ENCODE results near the gene URB1.
"Not testable (repeated sequence)": the region's sequence is repeated elsewhere in the genome, so short reads cannot be mapped to it uniquely, and the experiment has no call there.

The URB1 gene

DNA sequence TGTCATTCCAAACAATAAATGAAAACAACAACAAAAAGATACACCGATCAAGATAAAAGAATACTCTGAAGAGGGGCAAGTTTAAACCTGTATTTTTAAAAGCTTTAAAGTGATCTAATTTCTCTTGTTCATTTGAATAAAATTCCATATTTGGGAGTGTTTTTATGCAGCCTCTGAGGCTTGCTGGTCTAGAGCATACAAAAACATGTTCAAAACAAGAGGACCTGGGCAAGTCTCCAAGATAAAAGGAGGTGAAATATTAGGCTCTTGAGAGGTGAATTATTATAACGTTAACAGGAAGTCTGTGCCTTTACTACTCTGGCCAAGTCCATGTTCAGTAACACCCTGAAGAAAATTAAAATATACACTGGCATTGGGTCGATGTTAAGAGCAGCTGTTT is 20.1 kb downstream of the URB1 start:
- DNase-seq: no peak

DNA sequence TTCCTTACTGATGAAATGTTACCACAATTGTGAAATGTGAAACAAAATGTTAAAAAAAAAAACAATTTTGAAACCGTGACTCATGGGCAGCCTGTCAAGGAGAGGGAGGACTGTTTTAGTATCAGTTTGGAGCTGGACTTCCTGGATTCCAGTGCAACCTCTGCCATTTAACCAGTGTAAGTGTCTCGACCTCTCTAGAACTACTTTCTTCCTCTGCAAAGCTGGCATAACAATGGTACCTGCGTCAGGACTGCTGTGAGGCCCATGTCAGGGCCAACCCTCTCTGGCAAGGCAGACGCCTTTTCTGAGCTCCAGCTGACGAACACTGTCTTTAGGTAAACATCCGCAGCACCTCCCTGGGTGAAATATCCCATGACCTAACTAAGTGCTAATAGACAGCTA is 20.9 kb downstream of the URB1 start:
- no peak for DNase-seq

DNA sequence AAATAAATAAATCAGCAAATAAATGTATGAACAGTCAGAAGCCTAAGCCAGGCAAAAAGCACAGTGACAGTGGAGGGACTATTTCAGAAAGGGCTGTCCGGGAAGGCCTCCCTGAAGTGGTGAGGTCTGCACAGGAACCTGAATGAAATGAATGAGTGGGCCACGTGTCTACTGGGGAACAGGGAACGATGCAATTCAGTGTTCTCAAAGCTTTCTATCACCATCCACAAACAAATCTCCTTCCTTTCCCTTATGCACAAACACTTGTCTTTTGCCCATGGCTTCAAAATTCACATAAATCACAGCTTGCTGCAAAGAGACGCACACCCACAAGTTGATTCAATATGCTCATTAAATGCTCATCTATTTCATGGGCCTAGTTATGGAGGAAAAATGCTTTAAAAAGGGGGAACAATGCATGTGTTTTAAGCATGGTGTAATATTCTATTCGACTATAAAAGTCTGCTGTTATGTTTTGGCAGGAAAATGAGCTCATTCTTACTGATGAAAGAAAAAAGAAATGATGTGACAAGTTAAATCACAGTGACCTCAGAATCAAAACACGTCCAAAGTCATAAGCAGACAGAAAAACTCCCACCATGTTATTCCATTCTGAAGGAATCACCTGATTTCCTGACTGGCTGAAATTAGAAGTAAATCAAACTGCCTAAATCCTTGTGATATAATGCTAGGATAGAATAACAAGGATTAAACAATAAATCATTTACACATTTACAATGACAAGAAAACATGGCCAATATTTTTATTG is 21.6 kb downstream of the URB1 start:
- DNase-seq: no peak

DNA sequence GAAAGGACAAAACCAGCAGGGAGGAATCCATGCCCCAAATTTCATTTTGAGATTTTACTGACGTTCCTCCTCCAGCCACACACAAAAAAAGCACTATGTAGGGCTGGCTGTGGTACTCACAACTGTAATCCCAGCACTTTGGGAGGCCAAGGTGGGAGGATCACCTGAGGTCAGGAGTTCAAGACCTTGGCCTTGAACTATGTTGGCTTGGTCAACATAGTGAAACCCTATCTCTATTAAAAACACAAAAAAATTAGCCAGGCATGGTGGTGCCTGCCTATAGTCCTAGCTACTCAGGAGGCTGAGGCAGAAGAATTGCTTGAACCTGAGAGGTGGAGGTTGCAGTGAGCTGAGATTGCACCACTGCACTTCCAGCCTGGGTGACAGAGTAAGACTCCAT is 23.9 kb downstream of the URB1 start:
- DNase-seq: not testable (repeated sequence)

DNA sequence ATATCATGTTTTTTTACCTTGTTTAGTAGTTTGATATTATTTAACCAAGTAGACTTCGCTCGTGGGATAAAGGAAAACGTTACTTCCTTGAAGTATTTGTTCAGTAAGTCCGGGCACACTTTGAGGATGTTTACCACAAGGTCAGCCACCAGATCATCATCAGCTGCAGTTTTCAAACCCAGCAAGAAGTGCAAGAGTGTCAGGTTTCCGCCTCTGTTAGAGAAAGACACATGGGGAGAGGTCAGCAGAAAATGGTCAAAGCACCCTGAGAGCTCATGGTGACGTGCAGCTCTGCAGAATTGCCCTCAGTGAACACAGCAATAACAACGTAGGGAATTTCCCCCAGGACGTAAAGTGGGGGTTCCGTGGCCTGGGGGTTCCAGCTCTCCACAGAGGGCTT is 24.4 kb downstream of the URB1 start:
- DNase-seq: no peak

DNA sequence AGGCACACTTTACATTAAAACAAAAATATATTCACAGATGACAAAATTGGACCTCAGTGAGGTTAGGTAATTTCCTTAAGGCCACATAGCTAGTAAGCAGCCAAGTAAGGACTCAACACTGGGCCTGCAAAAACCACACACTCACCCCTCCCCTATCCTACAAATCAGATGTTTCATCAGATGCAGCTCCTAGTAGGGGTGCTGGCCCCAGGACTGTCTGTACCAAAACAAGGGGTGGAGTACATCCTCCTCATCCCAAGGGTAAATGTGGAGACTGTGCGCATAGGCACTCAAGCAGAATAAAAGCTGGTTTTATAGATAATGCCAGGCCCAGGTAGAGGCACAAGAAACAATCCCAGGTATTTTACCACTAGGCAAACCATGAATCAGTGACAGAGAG is 25.7 kb downstream of the URB1 start:
- DNase-seq: no peak

DNA sequence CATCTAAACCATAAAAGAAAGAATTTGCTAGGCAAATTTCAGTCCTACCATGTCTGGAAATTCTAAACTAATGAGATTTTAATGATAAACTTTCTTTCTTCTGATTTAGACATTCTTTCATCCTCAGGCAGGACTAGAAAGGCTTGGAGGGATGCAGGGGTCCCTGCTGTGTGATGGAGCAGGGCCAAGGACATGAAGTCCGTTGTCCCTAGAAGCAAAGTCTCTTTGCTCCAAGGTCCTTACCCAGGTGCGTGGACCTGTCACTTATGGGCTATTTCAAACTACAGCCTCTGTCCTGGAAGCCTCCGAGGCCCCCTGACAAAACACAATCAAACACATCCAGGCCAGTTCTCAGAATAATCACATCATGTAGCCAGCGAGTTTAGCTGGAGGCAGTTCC is 26.6 kb downstream of the URB1 start:
- DNase-seq: no peak

DNA sequence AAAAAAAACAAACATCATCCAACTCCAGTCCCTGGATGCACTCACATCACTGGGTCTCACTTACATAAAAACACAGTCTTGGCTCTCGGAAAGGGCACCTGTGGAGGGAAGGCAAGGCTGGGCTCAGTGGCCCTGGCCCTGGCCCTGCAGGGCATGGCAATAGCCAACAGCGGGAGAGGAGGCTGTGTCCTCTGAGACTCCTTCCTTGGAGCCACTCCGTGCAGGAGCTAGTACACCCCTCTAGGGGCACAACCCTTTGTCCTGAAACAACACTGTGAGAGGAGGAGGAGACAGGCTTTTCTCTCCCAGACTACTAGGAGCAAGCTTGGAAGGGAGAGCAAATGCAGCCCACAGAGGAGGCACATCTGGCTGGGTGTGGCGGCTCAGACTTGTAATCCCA is 28.0 kb downstream of the URB1 start:
- DNase-seq: no peak

DNA sequence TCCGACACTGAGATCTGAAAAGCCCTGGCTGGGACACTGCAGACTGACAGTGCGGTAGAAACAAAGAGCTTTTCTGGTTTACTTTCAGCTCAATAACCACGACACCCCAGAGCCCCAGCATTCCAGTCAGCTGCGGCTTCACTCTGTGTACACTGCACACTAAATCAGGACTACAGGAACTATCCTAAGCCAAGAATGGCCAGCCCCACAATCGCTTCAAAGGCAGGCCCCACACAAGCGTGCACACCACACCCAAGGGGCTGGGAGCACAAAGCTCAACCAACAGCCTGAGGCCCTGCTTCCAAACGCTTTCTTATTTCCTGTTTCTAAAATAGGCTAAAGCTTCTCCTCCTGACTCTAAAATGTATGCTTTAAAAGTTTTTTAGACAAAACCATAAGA is 28.4 kb downstream of the URB1 start:
- no peak for DNase-seq

DNA sequence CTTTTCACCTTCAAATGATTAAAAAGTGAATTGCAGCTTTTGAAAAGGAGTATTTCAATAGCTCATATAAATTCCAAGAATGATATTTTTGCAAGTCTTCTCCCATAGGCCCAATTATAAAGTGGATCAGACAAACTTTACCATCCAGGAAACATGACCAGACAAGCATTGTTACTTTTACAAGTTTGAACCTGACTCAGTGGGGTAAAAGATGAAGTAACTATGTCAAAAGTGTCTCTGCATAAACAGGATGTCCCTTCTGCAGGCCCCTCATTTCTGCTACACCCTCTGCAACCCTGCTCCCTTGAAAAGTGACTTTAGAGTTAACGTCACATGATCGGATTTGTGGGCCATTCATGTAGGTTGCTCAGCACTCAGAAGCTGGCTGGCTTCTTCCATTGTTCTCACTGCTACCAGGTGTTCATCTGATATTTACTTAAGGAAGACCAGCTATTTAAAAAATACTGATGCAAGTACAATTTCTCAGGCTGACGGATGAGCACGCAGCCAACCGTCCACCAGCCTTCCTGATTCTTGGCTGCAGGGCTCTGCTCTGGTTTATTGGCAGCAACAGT is 32.3 kb downstream of the URB1 start:
- DNase-seq: no peak

DNA sequence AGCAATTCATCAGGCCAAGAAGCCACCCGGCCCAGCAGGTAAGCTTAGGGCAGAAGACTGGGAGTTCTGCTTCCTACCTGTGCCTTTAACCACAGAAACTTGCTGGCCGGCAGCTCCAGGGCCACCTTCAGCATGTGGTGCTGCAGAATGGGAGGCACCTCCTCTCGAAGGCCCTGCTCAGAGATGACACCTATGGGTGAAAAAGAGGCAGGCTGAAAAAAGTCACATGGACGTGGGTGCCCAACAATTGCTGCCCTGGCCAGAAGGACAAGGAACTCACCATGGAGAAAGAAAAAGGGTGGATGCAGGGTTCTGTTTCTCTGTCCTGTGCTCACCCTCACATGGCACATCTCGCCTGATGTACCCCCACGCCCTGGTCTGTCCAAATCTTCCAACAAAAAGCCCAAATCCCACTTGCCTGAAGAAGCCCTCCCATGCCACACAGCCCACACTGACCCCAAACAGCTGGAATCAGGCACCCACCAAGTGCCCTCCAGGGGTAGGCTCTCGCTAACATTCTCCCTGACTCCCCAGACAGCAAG is 33.0 kb downstream of the URB1 start:
- no peak for DNase-seq

DNA sequence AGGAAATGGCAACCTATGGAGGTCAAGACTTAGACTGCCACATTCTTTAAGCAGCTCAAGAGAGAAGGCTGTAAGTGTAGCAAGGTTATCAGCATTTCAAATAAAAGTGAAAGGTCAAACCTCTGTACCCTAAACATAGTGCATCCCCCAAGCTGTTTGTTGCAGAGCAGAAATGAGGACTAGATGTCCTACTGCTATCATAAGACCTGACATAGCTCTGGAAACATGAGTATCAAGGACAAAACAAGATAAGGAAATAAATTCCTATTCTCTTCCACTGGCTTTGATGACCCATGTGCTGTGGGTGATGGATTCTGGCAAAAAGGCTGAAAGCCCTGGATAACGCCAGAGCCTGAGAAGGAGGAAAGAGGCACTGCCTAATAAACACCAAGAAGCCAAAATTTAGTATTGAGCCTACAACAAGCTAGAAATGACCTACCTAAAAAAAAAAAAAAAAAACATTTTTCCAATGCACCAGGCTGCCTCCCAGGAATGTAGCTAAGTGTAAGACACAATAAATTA is 35.9 kb downstream of the URB1 start:
- DNase-seq: no peak

DNA sequence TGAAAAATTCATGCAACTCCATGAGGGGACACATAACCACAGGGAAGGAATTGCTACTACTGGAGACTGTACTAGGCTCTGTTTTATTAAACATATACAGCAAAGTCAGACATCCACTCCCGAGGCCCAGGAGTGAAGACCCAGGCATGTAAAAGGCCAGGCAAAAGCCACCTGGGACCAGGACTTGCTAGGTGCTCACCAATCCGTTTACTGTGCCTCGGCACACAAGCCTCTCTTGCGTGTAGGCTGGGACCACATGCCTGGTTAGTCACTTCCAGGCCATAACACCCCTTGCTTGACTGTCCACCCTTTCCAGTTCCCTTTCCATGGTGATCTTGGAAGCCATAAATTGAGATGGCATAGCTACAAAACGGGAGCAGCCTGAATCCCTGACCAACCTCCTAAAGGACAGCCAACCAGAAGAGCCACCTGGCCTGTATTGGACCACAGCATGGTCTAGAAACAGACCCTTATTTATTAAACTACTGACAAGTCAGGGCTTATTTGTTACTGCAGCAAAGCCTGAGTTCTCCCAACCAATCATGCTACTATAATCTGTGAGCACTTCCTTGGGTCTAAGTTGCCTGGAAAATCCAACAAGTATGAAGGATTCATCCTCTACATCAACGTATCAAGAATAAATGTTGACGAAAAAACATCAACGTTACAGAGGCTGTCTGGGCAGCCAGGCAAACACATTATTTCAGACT is 39.7 kb downstream of the URB1 start:
- no peak for DNase-seq

DNA sequence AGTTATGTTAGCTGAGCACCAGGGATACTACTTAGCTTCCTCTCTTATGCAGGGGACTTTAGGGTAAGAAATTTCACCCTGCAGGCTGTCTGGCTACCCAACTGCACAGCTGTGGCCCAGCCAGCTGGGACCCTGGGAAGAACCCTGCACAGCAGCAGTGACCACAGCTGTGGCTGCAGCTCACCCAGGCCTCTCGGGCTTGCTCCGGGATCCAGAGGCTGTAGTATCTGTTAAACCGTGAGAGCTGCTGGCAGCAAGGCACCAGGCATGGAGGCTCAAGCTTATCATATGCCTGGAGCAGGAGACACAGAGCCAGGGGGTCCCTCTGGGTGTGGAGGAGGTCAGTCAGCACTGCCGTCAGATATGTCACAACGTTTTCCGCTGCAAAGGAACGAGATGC is 40.3 kb downstream of the URB1 start:
- no peak for DNase-seq

DNA sequence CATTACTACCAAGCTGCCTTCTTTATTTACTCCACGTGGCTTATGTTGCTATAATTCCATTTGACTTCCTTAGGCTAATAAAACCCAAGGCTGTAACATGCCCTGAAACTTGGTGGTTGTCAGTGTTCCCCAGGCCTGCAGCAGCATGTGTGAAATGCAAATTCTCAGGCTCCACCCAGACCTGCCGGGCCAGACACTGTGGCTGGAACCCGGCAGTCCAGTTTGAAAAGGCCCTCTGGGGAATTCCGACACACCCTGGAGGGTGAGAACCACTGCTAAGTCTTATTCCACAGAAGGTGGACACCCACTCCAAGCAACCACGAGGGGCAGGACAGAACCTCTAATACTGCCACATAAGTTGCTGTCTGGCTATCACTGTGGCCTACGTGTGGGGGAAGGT is 41.4 kb downstream of the URB1 start:
- no peak for DNase-seq

DNA sequence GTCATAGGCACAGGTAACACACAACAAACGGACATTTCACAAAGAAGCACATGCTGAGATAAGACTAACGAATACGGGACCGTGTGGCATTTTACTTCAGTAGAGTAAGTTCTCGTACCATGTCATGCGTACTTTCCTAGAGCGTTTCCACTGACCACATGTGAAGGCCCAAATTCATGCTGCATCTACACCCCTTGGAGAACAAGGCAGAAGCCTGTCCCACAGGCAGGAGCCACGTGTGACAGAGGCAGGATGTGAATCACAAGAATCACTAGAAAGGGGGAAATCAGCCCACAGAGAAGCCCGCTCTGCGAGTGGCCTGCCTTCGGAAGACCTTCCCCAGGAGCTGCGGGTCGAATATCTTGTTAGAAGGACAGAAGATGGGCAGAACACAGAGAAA is 41.8 kb downstream of the URB1 start:
- DNase-seq: no peak

DNA sequence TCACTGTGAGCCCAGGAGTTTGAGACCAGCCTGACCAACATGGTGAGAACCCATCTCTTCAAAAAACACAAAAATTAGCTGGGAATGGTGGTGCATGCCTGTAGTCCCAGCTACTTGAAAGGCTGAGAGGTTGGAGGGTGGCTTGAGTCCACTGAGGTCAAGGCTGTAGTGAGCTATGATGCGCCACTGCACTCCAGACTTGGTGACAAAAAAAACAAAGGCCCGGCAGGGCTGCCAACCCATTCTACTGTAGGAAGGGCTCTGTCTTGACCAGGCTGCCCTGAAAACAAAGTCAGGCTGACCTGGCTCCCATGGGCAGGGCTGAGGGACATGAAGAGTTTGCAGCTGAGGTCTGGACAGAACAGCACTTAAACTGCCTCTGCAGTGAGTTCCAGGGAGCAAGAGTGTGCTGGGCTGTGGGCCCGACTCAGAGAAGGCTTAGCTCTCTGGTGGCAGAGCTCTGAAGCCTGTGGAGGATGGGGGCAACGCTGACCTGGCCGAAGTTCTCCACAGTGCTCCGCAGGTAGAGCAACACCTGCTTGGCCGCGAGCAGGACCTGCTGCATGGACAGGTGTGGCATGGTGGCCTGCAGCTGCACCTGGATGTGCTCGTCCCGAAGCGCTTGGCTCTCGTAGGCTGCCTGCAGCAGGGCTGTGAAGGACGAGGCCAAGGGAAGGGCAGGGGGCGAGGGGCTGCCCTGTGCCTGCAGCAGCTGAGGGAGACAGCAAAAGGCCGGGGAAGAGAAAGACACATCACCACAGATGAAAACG is 42.4 kb downstream of the URB1 start:
- no peak for DNase-seq

DNA sequence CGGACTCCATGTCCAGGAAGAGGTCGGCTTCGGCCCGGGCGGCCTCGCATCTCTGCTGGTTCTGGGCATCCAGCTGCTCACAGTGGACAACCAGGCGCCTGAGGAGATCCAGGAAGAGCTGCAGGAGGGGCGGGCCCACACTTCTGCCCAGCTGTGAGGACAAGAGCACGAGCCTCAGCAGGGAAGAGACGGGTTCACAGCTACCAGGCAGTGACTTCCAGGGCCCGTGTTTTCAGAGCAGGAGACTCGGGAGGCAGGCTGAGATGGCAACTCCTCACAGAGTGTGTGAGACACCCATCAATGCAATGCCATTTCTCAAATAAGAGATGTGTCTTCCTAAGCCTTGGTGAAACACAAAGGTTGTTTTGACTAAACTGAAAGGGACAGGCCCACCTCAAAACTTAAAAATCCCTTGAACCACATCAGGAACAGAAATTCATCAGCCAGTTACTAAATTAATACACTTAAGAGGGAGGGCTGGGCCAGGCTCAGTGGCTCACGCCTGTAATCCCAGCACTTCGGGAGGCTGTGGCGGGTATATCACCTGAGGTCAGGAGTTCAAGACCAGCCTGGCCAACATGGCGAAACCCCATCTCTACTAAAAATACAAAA is 43.4 kb downstream of the URB1 start:
- no peak for DNase-seq

DNA sequence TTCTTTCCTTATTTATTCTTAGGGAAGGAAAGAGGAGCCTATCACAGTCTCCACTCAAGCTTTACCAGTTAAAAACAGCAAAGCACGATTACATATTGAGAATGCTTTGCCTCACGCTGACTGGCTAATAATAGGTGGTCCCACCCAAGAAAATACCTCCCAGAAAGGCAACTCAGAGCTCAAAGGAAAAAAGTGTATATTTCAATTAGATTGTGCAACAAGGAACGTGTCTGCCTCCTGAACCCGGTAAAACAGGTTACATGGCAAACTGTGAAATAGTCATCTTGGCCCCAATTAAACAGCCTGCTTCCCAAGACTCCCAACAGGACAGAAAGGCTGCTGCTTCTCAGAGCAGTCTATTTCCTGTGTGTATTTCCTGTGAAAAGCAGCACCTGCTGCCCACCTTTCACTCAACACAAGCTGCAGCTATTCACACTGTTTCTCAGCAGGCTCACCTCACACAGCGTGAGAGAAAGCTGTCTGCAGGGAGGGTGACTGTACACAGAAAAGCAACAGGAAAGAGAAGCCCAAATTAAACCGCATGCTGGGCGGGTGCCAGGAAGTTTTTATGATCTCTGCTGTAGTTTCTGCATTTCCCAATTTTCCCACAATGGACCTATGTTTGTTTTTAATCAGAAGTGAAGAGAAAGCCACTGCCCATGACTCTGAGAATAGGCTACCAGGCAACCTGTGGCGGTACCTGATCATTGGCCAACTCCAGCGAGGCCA is 44.0 kb downstream of the URB1 start:
- DNase-seq: no peak

DNA sequence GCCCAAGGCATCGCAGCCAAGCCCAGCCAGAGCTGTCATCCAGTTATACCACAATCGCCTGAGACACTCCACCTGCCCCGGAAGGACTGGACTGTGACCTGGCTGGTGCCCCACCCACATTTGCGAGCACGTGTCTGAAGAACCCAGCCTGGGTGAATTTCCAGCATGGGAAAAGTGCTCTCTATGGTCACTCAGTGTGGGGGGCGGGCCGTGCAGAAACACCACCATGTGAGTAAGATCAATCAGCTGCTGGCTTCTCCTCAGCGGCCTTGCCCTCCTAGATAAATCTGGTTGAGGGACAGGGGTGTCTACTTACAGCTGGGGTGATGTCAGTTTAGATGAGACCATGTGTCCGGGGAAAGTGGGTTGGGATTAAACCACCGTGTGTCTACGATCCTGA is 44.8 kb downstream of the URB1 start:
- no peak for DNase-seq

DNA sequence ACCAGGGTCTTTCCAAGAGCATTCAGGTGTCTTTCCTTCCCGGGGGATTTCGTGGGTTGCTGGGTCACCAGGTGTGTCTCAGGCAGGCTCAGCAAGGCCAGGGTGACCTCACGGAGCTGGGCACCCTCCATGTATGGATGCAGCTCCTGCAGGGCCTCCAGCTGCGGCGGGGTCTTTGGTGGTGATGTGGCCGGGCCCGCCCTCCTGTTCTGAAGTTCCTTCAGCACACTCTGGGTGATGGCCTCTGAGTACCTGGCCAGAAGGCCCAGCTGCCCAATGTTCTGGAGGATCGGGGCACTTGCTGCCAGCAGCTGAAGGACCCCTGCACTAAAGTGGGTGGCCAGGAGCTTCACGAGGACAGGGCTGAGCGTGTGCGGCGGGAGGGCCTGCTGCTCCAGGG is 45.5 kb downstream of the URB1 start:
- no peak for DNase-seq

DNA sequence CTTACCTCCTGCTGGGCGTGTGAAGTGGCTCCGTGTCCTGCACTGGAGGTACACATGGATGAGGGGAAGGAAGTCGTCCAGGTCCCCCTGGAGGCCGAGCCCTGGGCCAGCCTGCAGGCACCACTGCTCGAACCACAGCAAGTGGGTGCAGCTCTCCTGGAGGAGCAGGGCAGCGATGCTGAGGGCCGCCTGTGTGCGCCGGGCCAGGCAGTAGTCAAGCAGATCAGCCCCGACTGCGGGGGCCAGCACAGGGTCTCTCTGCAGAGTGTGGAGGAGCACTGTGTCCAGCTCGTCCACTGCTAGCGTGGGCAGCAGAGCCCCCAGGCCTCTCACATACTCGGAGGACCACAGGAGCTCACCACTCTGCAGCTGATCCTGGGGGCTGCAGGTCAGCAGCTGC is 45.9 kb downstream of the URB1 start:
- DNase-seq: no peak
